ENCODE results near the gene SVIP. TPM values are rescaled to one million over a fixed set of nuclear protein-coding genes. Genes with fewer than 3 reads are reported as not detected.

The SVIP gene
- total RNA-seq, 1 donor from 2014 or later, result 21.0 TPM

- DNase-seq (ENCODE audit: low spot score), result no peak
Measured at GRCh38 chr11:22792497-22792896, 37.1 kb downstream of the SVIP start.

- peak; percentile 42 for DNase-seq (ENCODE audit: low spot score)
Measured at GRCh38 chr11:22787551-22788162, 41.9 kb downstream of the SVIP start.

GRCh38 chr11:22787055-22787454 is 42.5 kb downstream of the SVIP start:
- DNase-seq (ENCODE audit: low spot score), result no peak

- DNase-seq (ENCODE audit: low spot score), result no peak
Measured at GRCh38 chr11:22786475-22786874, 43.1 kb downstream of the SVIP start.

- DNase-seq (ENCODE audit: low spot score), result no peak
Measured at GRCh38 chr11:22785251-22785650, 44.4 kb downstream of the SVIP start.

- DNase-seq (ENCODE audit: low spot score), result no peak
Measured at GRCh38 chr11:22780952-22781593, 48.5 kb downstream of the SVIP start.

- no peak for DNase-seq (ENCODE audit: low spot score)
Measured at GRCh38 chr11:22779850-22780249, 49.8 kb downstream of the SVIP start.

- no peak for DNase-seq (ENCODE audit: low spot score)
Measured at GRCh38 chr11:22778642-22779041, 51.0 kb downstream of the SVIP start.

GRCh38 chr11:22775248-22775647 is 54.4 kb downstream of the SVIP start:
- no peak for DNase-seq (ENCODE audit: low spot score)

- DNase-seq (ENCODE audit: low spot score), result no peak
Measured at GRCh38 chr11:22774716-22775115, 54.9 kb downstream of the SVIP start.

- no peak for DNase-seq (ENCODE audit: low spot score)
Measured at GRCh38 chr11:22769081-22769480, 60.5 kb downstream of the SVIP start.

Other genes starting within 250 kb of the SVIP start
- 17.9 TPM for gene FANCF, start 204.0 kb downstream of the SVIP start, total RNA-seq
- 12.6 TPM for gene GAS2, start 163.2 kb downstream of the SVIP start, total RNA-seq
- gene CCDC179, start 30.7 kb upstream of the SVIP start, total RNA-seq, result not detected

Measured in ureter (tissue), 1 donor.